Activated CD4-positive, CD25-positive, alpha-beta regulatory T cell treated with anti-CD3 and anti-CD28 coated beads, Interleukin-2, amount 50 U/mL, for 24 hours (primary cell): ENCODE data around the gene SLC7A6OS.

Source experiments
- ATAC-seq, 2 donors: fragments of 150-1000 bp; cut with Tn5 transposase; one replicate each; pipeline ENCODE4 v1.10.0; 2021; ENCODE audit warnings: mild to moderate bottlenecking in 1 of 2, moderate library complexity in 1 of 2

The SLC7A6OS gene

DNA sequence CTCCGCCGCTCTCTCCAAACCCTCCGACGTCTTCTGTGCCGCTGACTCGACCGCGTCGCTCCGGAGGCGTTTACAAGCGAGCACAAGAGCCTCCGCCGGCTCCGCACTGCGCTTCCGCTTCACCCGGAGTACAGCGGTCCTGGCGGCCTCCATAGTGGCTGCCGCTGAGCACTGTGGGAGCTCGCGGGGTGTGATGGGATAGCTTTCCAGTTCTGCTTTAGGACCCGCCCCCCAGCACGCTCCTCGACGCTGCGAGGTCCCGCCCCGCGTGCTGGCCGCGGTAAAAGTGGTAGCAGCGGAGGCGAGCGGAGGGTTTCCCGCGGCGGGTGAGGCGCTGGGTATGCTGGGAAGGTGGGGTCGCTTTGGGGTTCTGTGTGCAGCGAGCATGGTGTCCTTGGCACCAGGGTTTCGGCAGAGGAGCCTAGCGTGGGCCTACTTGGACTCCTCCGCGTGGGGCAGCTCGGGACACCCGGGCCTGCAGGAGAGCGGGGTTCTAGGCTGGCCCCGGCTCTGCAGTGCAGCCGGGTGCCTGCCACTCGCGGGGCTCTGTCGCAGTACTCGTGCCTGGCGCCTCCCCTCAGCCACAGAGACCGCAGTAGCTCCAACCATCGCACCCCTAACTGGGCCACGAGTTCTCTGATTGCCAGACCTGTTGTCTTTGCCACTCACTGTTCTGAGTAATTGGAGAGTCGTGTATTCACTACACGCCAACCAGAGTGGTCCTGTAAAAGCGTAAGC is at the start of gene SLC7A6OS, which contains the start of gene PRMT7:
Gene SLC7A6OS, minus strand, starts transcription at position 173 of the 738 bp plus-strand sequence. Its CDS starts 20 bp downstream, at position 153.
Gene PRMT7, plus strand, starts transcription at position 246 of the 738 bp plus-strand sequence. CDS start 4,961 bp downstream, outside the sequence.
- ATAC-seq, result peak; percentile 99

DNA sequence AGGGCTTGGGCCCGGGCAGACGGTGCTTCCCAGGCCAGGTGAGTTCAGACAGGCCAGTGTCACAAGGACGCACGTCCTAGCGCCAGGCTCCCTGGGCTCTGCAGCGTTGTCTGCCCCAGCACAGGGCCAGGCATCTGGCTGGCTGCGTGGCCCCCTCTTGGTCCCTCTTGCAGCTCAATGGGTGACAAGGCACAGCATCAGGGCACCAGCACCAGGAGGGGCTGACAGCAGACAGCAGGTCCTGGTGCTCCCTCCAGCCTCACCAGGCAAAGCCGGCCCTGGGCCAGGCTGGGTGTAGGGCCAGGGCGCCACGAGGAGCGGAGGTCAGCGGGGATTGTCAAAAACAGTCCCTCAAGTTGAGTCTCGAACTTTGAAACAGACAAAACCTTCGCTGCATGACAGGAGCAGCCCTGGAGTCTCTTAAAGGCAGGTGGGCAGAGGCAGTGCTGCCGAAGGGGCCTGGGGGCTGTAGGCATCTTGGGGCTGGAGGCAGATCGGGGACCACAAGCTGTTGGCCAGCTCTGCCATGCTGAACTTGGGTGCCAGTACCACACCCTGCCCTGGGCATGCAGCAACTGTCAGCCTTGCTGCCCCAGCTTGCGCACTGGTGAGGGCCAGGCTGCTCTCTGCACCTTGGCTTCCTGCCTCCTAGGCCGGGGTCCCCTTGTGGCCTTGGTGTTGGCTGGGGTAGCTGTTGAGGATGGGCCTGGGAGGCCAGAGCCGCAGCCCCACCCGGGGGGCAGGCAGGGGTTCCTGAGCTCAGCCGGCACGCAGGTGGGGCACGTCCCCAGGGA is 48.8 kb upstream of the SLC7A6OS start:
- ATAC-seq, result no peak

DNA sequence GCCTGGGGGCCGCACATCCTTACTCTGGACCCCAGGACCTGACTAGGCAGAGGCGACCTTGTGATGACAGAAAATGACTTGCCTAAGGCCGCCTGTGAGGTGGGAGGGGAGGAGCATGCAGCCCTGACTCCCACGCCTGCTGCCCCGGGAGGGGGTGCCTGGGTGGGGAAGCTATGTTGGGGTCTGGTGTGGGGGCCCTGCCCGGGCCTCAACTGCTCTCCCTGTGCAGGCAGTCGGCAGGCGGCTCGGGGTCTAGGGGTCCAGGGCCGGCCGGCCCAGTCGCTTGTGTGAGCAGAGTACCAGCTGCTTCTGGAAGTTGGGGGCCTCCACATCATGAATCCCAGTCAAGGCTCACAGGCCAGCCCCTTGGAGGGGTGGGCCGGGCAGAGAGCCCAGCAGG is 48.2 kb upstream of the SLC7A6OS start:
- no peak for ATAC-seq

DNA sequence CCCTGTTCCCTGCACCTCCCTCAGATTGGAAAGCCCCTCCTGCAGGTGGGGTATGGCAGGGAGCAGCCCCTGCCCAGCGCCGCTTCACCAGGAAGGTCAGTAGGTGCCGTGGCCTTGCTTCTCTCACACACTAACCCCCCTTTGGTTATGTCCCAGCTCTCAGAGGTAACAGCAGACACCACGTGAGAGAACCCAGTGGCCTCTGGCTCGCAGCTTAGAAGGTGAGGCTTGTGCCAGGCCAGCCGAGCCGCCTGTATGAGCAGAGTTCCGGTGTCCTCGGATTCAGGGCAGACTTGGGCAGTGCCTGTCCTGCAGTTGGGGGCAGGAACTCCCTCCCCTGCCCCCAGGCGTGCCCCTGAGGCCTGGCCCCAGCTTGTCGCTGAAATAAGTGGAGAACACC is 47.2 kb upstream of the SLC7A6OS start:
- no peak for ATAC-seq

DNA sequence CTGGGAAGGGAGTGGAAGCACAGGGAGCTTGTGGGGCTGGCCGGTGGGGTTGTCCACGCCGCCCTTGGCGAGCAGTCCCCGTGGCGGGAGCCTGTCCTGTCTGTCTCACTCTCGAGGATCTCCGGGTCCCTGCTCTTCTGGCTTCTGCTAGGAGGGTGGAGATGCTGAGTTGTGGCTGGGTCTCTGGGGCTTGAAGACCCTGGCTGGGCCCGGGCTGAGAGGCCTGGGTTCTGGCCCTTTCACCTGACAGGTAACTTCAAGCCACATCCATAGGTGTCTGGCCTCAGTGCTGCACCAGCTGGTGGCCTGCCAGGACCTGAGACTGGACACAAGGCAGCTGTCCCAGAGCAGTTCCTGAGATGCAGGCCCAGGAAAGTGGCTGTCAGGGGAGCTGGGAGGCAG is 46.8 kb upstream of the SLC7A6OS start:
- no peak for ATAC-seq

DNA sequence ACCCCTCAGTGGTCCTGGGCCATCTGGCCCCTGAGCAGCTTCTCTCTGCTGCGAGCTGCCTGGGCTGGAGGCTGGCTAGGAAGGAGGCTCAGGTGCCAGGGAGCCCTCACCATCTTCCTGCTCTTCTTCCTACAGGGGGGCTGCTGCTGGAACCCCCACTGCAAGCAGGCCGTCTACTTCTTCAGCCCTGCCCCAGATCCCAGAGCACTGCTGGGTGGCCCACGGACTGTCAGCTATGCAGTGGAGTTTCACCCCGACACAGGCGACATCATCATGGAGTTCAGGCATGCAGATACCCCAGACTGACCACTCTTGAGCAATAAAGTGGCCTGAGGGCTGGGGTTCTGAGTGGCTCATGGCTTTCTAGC is 46.2 kb upstream of the SLC7A6OS start:
- ATAC-seq, result no peak

DNA sequence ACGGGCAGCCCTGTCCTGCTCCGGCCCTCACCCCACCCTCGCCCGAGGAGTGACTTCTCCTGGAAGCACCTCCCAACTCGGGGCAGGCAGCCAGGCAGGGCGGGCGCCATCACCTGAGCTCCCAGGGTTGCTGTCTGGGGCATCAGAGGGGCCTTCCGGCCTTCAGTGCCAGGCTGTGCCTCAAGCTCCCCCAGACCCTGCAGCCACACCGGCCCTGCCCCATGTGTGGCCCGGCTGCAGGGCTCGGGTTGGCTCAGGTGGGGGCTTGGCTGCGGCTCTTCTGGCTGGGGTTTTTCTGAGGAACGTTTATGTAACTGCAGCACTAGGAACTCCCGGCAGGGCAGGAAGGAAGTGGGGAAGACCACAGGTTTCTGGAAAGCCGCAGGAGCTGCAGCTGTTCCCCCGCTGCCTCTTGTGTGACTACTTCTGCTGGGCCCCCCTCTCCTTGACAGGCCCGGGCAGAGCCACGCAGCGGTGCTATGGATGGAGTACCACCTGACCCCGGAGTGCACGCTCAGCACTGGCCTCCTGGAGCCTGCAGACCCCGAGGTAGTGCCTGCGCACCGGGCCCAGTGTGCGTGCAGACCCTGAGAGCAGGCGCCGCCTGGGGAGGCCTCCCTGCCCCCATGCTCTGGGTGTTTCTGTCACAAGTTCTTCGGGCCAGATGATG is 45.6 kb upstream of the SLC7A6OS start:
- ATAC-seq, result peak; percentile 86 to 93

DNA sequence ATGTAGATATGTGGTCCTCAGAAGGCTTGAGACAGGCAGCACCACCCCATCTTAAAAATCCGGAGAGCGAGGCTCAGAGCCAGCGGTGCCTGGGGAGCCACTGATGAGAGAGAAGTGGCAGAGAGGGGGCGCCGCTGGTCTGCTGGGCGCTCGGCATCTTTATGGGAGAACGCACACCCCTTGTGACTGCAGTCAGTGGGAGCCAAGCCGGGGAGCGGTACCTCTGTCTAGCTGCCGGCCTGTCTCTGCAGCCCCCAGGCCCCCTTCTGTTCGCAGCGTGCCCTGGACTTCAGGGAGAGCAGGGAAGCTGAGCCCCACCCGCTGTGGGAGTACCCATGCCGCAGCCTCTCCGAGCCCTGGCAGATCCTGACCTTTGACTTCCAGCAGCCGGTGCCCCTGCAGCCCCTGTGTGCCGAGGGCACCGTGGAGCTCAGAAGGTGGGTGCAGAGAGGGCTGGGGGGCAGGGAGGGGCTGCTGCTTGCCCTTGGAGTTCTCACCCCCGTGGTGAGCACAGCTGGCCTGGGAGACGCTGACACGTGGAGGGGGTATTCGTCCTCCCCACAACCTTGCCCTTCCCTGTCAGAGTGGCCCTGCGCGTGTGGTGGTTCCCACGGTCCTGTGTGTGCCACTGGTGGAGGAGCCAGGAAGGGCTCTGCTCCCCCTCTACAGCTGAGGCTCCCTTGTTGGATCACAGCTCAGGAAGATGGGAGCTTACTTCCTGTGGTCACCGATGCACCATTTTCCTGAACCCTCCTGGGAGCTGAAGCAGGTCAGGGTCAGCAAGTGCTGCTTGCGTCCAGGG is 44.9 kb upstream of the SLC7A6OS start:
- ATAC-seq, result no peak

DNA sequence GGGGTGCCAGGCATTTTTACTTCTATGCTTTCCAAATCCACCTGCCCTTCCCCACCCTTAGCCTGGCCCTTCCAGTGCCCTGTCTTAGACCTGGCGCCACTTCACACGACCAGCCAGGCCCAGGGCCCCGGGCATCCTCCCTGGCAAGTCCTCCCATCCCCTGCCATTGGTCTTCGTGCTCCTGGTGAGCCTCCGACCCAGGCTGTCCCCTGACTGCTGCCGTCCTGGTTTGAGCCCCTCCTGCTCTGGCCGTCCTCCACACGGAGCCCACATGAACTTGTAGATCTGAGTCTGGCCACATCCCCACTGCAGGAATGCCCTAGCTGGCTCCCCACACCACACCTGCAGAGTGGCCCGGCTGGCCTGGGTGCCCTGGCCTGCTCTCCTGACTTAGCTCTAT is 44.1 kb upstream of the SLC7A6OS start:
- ATAC-seq, result no peak

DNA sequence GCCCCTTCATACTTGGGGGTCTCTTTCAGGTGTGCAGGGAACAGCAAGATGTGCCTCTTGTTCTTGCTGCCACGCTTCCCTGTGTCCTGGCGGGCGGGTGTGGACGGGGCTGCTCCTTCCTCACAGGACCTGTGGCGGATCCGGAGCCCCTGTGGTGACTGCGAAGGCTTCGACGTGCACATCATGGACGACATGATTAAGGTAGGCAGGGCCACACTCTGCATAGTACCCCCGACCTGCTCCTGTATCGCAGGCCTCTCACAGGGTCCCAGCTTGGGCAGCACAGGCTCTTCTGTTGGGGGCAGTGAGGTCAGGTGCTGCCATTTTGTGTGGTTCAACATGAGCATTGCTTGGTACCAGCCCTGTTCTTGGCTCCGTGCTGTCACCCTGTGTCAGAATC is 42.6 kb upstream of the SLC7A6OS start:
- no peak for ATAC-seq

DNA sequence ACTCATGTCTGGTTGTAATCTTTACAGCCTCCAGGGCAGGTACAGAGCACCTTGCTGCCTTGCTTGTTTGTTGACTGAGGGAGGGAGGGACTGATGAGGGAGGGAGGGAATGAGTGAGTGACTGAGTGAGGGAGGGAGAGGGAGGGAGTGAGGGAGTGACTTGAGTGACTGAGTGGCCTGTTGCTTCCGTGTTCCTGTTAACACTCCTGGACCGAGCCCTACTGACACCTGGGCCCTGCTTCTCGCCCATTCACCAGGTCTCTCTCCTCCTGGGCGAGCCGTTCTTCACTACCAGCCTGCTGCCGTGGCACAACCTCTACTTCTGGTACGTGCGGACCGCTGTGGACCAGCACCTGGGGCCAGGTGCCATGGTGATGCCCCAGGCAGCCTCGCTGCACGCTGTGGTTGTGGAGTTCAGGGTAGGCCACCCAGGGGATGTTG is 41.3 kb upstream of the SLC7A6OS start:
- ATAC-seq, result no peak

DNA sequence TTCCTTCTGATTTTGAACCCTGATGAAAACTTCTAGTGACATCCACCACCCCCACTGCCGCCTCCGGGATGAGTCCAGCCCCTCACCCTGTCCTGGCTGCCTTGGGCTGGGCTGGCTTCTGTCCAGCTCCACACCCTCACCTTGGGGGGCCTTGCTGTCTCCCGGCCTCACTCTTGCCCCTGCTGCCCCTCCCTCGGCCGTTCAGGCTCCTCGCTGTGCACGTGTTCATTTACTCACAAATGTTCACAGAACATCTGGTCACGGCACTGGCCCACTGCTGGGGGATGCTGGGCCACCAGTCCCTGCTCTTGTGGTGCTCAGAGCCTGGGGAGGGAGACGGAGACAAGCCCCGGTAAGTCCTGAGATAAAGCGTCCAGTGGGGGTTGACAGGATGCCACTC is 40.7 kb upstream of the SLC7A6OS start:
- ATAC-seq, result no peak

DNA sequence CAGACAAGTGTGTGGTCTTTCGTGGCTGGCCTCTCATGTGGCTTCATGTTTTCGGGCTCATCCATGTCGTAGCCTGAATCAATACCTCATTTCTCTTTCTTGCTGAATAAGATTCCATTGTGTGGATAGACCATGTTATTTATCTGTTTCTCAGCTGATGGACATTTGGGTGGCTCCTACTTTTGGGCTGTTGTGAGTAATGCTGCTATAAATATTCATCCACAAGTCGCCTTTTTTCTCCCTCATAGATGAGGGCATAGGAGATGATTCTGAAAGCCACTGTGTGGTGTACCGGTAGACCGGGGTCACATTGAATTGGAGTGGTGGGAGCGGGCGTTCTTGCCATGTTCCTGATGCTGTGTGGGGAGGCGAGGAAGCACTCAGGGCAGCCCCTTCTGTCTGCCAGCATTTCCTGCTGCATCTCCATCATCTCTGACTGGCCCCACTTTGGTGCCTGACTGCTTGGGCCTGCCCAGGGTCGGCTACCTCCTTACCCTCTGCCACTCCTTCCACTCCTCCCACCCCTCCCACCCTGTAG is 40.1 kb upstream of the SLC7A6OS start:
- no peak for ATAC-seq

DNA sequence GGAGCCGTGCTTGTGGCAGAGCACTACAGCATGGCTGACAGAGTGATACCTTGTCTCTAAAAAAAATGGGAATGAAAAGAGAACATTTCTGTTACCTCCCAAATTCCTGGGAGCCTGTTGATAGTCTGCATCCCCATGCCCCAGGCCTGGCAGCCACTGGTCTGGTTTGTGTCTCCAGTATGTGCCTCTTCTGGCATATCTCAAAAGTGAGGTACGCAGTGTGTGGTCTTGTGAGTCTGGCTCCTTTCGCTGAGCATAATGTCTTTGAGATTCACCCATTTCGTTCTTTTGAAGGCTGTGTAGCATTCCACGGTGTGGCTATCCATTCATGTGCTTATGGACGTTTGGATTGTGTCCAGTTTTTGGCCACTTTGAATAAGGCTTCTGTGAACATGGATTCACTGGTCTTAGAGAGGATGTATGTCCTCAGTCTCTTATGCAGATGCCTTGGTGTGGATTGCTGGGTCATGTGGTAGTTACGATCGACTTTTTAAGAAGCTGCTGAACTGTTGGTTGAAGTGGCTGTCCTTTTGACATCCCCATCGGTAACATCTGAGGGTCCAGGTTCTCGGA is 39.2 kb upstream of the SLC7A6OS start:
- no peak for ATAC-seq

DNA sequence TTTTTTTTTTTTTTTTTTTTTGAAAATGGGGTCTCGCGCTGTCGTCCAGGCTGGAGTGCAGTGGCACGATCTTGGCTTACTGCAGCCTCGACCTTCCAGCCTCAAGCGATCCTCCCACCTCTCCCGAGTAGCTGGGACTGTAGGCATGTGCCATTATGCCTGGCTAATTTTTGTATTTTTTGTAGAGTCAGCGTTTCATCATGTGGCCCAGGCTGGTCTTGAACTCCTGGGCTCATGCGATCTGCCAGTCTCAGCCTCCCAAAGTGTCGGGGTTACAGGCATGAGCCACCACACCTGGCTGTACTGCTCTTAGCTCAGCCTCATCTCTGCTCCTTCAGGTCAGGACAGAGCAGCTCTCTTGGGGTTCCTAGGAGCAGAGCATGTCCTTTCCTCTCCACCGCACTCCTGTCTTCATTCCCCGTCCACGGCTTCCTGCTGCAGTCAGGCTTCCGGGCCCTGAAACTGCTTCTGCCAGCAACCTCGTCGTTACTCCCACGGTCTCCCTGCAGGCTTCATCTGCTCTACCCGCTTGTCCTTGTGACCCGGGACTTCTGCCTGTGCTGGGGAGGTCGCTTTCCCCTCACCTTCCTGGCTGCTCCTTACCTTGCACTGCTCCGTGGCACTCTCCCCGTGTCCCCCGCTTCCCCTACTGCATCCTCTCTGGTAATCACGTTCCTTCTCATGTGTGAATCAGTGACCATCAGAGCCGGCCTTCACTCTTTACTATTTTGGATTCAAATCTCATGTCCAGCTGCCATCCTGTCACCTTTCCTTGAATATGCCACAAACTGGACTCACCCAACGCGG is 38.1 kb upstream of the SLC7A6OS start:
- no peak for ATAC-seq

DNA sequence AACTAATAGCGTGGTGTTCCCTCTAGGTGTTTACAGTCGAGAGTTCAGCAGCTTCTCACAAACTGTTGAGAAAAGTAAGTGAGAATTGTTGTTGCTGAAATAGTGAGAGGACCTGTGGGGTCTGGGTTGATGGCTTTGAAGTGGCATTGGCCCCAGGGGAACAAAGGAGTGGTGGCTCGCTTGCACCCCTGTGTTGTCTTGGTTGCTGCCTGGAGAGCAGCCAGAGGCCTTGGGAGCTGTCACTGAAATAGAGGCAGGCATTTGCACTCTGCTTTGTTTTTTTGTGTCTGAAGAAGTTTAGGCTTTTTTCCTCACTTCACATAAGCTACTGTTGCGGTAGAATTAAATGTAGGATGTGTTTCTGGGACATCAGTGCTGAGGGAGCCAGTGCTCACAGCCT is 36.9 kb upstream of the SLC7A6OS start:
- no peak for ATAC-seq

DNA sequence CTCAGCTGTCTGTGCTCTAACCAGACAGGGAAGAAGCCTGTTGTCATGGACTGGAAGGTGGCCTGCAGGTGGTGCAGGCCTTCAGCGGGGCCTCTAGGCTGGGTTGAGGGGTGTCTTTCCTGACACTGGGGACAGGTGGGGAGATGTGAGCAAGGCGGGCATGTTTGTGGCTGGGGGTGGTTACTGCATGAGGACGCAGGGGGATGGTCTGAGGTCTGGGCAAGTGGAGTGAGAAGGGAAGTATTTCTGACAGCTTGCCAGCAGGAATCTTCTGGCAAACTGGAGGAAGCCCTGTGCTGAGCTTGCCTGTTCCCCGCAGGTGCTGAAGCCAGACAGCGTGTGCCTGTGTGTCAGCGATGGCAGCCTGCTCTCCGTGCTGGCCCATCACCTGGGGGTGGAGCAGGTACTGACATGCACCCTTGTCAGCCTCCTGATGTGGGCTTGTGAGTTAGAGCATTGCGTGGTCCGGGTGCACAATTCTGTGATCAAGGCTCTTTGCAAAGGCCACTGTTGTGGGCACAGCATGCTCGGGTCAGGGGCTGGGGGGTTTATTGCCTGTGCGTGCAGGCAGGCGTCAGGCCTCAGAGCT is 36.2 kb upstream of the SLC7A6OS start:
- ATAC-seq, result no peak

DNA sequence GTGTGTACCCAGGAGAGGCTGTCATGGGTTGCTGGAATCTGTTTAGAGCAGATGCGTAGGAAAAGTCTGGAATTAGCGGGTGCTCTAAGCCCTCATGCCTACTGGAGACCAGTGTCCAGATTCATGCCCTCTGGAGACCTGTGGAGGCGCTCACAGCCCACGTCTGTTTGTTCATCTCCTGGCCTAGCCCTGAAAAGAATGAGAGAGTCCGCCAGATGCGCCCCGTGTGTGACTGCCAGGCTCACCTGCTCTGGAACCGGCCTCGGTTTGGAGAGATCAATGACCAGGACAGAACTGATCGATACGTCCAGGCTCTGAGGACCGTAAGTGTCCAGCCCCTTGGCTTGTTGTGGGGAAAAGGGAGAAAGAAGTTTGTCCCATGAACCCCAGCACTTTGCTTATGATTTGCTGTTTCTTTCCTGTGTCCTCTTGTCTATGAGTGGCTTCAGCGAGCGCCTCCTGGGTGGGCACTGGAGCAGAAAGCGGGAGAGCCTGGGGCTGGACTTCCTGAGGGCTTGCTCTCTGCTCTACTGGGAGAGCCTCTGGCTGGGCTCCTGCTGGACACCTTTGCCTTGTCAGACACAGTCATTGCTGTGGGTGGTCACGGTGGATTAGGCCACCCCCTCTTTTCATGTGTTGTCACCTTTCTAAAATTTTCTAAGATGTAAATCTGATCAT is 35.4 kb upstream of the SLC7A6OS start:
- ATAC-seq, result no peak

DNA sequence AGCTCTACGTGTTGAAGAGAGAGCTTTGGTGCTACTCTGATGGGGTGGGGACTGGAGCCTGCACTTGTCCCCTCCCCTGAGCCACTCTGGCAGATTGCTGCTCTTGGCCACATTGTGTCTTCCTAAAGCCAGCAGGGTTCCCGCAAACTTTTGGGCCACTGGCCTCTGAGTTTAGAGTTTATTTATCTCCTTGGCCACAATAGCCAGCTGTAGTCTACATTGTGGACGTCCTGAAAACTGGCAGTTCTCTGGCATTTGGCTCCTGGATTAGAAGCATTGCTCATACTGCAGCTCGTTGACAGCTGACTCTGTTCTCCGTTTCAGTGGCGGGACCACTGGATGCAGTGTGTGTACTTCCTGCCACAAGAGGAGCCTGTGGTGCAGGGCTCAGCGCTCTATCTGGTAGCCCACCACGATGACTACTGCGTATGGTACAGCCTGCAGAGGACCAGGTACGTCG is 34.6 kb upstream of the SLC7A6OS start:
- ATAC-seq, result no peak

DNA sequence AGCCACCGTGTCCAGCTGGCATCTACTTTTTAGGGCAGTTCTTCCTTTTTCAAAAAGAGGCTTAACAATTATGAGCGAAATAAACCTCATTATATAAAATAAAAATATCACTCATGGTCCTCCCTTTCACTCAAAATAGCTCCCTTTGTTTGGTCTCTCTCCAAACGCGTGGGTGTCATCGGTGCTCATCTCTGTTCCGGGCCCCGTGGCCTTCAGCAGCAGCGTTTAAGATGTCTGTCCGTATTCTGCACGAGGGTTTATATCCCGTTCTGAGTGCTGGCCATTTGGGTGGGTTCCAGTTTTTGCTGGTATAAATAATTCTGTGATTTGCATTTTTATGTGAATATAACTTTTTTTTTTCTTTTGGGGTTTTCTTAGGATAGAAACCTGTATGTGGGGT is 33.5 kb upstream of the SLC7A6OS start:
- no peak for ATAC-seq
